ENCODE measurements around the gene MARCHF5.
"Not testable (repeated sequence)": the region's sequence is repeated elsewhere in the genome, so short reads cannot be mapped to it uniquely, and the experiment has no call there.

MARCHF5 gene

GRCh38 chr10:92305133-92306072 lies 14.4 kb downstream of the MARCHF5 start:
- no peak for DNase-seq (ENCODE audit: low read depth in 3 of 3)

- DNase-seq (ENCODE audit: low read depth in 3 of 3): no peak
Measured at GRCh38 chr10:92309272-92309671, 18.3 kb downstream of the MARCHF5 start.

GRCh38 chr10:92313750-92314149 lies 22.8 kb downstream of the MARCHF5 start:
- no peak for DNase-seq (ENCODE audit: low read depth in 3 of 3)

- no peak for DNase-seq (ENCODE audit: low read depth in 3 of 3)
Measured at GRCh38 chr10:92316610-92317009, 25.6 kb downstream of the MARCHF5 start.

- no peak for DNase-seq (ENCODE audit: low read depth in 3 of 3)
Measured at GRCh38 chr10:92323079-92323478, 32.1 kb downstream of the MARCHF5 start.

- DNase-seq (ENCODE audit: low read depth in 3 of 3): no peak
Measured at GRCh38 chr10:92327445-92328433, 36.8 kb downstream of the MARCHF5 start.

GRCh38 chr10:92328993-92329392 lies 38.0 kb downstream of the MARCHF5 start:
- no peak for DNase-seq (ENCODE audit: low read depth in 3 of 3)

GRCh38 chr10:92329927-92330326 lies 39.0 kb downstream of the MARCHF5 start:
- DNase-seq (ENCODE audit: low read depth in 3 of 3): not testable (repeated sequence)

- no peak for DNase-seq (ENCODE audit: low read depth in 3 of 3)
Measured at GRCh38 chr10:92342796-92343195, 51.8 kb downstream of the MARCHF5 start.

- not testable (repeated sequence) for DNase-seq (ENCODE audit: low read depth in 3 of 3)
Measured at GRCh38 chr10:92345575-92345974, 54.6 kb downstream of the MARCHF5 start.

- not testable (repeated sequence) for DNase-seq (ENCODE audit: low read depth in 3 of 3)
Measured at GRCh38 chr10:92347035-92347676, 56.2 kb downstream of the MARCHF5 start.

- no peak for DNase-seq (ENCODE audit: low read depth in 3 of 3)
Measured at GRCh38 chr10:92350411-92350810, 59.4 kb downstream of the MARCHF5 start.

GRCh38 chr10:92354587-92354986 lies 63.6 kb downstream of the MARCHF5 start:
- no peak for DNase-seq (ENCODE audit: low read depth in 3 of 3)

- no peak for DNase-seq (ENCODE audit: low read depth in 3 of 3)
Measured at GRCh38 chr10:92356041-92356440, 65.1 kb downstream of the MARCHF5 start.

- no peak for DNase-seq (ENCODE audit: low read depth in 3 of 3)
Measured at GRCh38 chr10:92363498-92363897, 72.5 kb downstream of the MARCHF5 start.

GRCh38 chr10:92366412-92367021 lies 75.5 kb downstream of the MARCHF5 start:
- DNase-seq (ENCODE audit: low read depth in 3 of 3): no peak

GRCh38 chr10:92377962-92378361 lies 87.0 kb downstream of the MARCHF5 start:
- DNase-seq (ENCODE audit: low read depth in 3 of 3): no peak

GRCh38 chr10:92381543-92381954 lies 90.6 kb downstream of the MARCHF5 start:
- no peak for DNase-seq (ENCODE audit: low read depth in 3 of 3)

- DNase-seq (ENCODE audit: low read depth in 3 of 3): no peak
Measured at GRCh38 chr10:92382631-92383030, 91.7 kb downstream of the MARCHF5 start.

- no peak for DNase-seq (ENCODE audit: low read depth in 3 of 3)
Measured at GRCh38 chr10:92384741-92385140, 93.8 kb downstream of the MARCHF5 start.

- DNase-seq (ENCODE audit: low read depth in 3 of 3): no peak
Measured at GRCh38 chr10:92385831-92386230, 94.9 kb downstream of the MARCHF5 start.
